Astrocyte (in vitro differentiated cells and primary cell): ENCODE results near the gene SCUBE3.

Source experiments
- CTCF ChIP-seq: IDR thresholded peaks from 2 replicates; pipeline ENCODE4 v1.5.1; 2011; ENCODE audit warnings: low read depth, mild to moderate bottlenecking, inconsistent platforms, low read length, moderate library complexity; ENCODE audit not compliant: insufficient read depth
- EZH2 ChIP-seq: IDR thresholded peaks from 2 replicates; pipeline ENCODE4 v1.6.1; 2012; ENCODE audit warnings: mild to moderate bottlenecking, low read length, inconsistent platforms; ENCODE audit not compliant: insufficient read depth

GRCh38 chr6:35262596-35262995, 48.8 kb downstream of the SCUBE3 start:
- TF ChIP-seq EZH2 (no peak), CTCF (no peak)
